ENCODE results near the gene ABCA5.

DNA sequence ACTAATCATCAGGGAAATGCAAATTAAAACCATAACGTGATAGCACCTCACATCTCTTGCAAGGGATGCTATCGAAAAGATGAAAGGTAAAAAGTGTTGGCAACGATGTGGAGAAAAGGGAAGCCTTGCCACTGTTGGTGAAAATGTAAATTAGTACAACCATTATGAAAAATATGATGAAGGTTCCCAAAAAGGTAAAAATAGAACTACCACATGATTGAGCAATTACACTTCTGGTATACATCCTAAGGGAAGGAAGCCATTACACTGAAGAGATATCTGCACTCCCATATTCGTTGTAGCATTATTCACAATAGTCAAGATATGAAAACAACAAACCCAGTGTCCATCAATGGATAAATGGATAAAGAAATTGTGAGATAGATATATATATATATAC lies 119.8 kb downstream of the ABCA5 start:
- no peak for TF ChIP-seq POLR2A (IDR thresholded peaks at IDR 0.05)
- TF ChIP-seq, protein P1, sequence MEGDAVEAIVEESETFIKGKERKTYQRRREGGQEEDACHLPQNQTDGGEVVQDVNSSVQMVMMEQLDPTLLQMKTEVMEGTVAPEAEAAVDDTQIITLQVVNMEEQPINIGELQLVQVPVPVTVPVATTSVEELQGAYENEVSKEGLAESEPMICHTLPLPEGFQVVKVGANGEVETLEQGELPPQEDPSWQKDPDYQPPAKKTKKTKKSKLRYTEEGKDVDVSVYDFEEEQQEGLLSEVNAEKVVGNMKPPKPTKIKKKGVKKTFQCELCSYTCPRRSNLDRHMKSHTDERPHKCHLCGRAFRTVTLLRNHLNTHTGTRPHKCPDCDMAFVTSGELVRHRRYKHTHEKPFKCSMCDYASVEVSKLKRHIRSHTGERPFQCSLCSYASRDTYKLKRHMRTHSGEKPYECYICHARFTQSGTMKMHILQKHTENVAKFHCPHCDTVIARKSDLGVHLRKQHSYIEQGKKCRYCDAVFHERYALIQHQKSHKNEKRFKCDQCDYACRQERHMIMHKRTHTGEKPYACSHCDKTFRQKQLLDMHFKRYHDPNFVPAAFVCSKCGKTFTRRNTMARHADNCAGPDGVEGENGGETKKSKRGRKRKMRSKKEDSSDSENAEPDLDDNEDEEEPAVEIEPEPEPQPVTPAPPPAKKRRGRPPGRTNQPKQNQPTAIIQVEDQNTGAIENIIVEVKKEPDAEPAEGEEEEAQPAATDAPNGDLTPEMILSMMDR (IDR thresholded peaks at IDR 0.05): no peak
